HG03439 (cell line): ENCODE results near the gene FBXO47.
A peak's percentile ranks its signal among the peaks of the same experiment; 100 is the strongest.

Source experiments
- ATAC-seq: cut with Tn5 transposase; IDR thresholded peaks from one replicate; pipeline ENCODE4 v1.9.1; 2021; ENCODE audit warnings: mild to moderate bottlenecking, moderate library complexity; ENCODE audit not compliant: unreplicated experiment

FBXO47 gene

DNA sequence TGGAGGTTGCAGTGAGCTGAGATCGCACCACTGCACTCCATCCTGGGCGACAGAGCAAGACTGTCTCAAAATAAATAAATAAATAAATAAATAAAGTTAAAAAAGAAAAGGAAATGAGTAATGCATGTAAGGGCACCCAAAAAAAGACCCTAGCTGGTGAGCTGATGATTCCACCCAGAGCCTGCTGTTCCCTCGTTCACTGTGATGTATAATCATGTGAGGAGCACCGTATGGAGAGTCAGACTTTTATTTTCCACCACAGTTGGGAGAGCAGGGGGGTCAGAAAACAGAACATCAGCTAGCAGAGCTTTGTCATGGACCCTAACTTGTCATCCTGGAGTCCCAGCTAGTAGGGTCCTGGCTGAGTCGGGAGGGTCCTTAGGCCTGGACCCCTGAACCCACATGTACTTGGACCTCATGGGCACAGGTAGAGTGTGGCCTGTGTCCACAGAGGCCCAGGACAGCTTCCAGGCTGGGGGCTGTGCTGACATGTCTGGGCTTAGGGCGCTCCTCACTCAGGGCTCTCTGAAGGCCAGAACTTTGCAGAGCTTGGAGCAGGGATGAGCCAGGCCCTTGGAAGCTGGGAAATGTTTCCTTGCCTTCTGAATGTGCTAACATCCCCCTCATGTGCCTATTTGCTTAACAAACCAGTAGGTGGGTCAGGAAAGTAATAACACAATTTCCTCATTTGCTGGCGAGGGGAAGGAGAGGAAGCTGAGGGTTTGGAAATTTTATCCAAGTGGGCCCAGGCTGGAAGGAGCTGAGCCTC, 60.6 kb downstream of the FBXO47 start:
- ATAC-seq: no peak

- ATAC-seq: no peak
Measured at GRCh38 chr17:38905375-38905774, 61.8 kb downstream of the FBXO47 start.

DNA sequence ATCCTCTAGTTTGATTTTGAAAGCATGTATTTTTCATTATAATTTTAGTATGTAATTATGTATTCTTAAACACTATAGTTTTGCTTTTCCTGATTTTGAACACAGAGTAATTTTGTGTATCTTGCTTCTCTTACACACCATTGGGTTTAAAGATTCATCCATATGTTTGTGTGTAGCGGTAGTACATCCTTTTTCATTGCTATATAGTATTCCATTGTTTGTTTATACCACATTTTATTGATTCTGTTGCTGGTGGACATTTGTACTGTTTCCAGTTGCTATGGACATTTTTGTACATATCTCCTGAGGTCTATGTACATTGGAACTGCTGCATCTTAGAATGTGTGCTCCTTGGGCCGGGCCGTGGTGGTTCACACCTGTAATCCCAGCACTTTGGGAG, 62.3 kb downstream of the FBXO47 start:
- ATAC-seq: no peak

DNA sequence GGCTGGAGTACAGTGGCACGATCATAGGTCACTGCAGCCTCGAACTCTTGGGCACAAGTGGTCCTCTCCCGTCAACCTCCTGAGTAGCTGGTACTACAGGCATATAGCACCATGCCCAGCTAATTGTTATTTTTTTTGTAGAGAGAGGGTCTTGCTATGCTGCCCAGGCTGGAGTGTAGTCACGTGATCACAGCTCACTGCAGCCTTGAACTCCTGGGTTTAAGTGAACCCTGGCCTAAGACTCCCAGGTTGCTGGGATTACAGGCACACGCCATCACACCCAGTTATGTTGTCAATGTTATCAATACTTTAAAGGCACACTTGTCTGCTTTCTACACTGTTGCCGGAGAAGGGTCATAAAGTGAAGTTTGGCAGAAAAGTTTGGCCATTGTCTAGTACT, 63.8 kb downstream of the FBXO47 start:
- no peak for ATAC-seq

GRCh38 chr17:38900978-38901656, 66.1 kb downstream of the FBXO47 start:
- no peak for ATAC-seq

- no peak for ATAC-seq
Measured at GRCh38 chr17:38899421-38899820, 67.8 kb downstream of the FBXO47 start.

DNA sequence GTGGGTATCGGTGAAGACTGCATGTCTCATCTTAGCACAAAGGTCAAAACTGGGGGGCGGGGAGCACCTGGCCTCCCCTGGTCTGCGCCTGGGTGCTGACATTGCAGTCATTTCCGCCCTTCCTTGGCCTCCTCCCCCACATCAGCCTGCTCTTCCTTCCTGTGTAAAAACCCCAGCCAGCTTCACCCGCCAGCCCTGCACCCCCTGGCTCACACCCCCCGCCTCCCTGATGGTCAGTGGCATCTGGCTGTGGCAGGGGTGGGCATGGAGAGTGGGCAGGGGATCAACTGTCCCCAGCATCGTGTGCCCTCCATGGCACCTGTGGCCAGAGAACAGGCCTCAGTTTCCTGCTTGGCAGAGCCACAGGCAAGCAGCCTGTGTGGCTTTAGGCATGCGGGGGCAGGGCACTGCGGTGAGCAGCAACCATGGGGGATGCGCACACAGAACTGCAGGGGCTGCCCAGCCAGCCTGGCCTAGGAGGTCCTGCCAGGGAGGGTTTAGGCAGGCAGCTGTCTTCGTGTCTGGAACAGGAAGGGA, 68.3 kb downstream of the FBXO47 start:
- ATAC-seq: peak; percentile 61

DNA sequence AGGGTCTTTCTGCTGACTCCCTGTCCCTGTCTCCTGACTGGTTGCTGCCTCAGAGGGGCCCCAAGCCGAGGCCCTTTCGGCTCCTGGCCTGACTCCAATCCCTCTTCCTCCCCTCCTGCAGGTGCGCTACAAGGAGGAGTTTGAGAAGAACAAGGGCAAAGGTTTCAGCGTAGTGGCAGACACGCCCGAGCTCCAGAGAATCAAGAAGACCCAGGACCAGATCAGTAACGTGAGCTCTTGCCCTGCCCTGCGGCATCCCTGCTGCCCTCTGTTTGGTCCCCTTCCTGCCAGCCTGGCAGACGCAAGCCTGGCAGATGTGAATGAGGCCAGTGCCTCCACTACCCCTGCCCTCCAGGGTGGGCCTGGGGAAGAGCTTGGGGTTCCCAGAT, 68.9 kb downstream of the FBXO47 start:
- ATAC-seq: peak; percentile 27

DNA sequence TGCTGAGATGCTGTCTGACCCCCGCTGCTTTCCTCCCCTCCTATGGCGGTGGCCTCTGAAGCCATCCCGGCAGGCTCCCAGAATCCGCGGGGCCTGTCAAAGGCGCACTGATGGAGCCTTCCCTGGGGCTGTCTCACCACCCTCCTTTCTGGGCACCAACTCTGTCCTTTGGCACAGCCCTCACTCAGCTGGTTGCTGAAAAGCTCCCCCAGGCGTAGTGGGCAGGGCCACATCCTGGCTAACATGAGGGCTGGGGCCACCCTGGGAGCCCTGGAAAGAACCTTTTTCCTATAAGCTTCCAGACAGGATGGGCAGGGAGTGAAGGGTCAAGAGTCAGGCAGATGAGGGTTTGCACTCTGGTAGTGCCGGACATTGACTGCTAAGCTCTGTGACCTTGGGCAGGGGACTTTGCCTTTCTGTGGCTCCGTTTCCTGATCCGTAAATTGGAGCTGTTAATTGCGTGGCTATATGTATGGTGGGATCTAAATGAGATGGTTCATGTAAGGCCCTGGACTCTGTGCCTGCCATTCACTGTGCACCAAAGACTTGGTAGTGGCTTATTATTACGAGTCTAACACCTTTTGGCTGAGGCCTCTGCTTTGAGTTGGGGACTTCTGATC, 69.4 kb downstream of the FBXO47 start:
- ATAC-seq: no peak

DNA sequence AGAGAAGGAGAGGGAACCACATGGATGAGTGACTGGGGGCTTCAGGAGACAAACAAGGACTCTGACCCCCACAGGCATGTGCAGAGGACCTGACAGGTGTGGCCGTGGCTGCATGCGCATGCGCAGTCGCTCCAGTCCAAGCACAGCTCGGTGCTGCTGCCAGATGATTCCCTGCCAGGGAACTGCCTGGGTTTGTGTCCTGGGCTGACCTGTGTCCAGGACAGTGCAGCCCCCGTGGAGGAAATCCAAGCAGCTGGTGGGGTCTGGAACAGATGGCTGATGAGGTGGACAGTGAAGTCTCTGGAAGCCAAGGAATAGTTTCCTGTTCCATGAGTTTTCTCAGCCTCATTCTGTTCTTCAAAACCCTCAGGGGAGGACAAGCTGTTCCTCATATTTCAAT, 70.0 kb downstream of the FBXO47 start:
- ATAC-seq: no peak

DNA sequence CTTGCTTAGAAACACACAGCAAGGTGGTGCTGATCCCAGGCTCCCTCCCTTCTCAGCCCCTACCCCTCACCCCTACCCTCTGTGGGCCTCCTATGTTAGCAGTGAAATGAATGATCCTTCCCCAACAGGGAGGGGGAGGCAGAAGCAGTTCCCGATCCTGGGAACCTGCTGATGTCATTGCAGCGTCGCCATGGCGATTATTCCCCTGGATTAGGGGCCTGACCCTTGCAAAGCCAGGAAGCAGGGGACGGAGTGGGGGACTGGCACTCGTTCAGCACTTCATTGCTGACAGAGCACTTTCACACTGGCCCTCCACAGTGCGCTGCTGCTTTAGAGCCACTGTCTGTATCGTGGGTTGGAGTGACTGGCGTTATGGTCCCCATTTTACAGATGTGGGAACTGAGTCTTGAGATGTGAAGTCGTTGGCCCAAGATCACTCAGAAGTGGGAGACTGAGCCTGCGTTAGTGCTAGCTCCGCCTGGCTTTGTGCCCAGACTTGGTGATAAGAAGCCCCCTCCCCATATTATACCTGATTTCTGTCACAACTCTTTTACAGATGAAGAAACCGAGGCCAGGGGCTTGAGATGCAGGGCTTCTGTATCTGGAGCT, 70.8 kb downstream of the FBXO47 start:
- ATAC-seq: no peak

GRCh38 chr17:38894276-38894675, 72.9 kb downstream of the FBXO47 start:
- no peak for ATAC-seq

GRCh38 chr17:38893607-38894006, 73.6 kb downstream of the FBXO47 start:
- ATAC-seq: no peak

- no peak for ATAC-seq
Measured at GRCh38 chr17:38893113-38893512, 74.1 kb downstream of the FBXO47 start.

DNA sequence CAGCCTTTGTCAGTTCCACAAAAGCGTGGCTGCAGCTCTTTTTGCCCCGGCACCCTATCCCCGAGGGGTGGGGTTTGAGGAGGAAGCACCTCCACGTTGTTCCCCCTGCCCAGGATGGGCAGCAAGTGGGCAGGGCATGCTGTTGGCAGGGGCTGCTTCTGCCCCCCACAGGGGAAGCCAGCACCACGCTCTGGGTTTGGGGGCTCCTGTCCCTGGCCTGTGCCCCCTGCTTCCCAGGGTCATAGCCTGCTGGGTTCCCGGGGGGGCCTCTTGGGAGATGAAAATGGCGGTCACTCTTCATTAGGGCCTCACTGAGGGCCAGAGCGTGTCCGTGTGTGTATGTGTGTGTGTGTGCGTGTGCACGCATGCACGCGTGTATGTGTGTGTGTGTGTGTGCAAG, 74.6 kb downstream of the FBXO47 start:
- ATAC-seq: no peak

GRCh38 chr17:38892083-38892482, 75.1 kb downstream of the FBXO47 start:
- no peak for ATAC-seq

GRCh38 chr17:38891441-38891840, 75.8 kb downstream of the FBXO47 start:
- ATAC-seq: no peak

DNA sequence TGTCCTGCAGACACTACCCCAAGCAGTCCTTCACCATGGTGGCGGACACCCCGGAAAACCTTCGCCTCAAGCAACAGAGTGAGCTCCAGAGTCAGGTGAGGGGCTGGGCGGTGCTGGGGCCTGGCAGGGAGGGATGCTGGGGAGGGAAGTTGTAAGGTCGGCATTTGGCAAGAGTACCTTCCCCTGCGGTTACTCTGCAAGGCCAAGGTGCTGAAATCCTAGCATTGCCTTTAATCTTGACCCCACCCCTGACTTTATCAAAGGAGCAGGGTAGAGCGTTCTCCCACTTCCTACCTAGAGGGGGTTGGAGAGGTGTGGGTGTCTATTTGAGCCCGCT, 76.8 kb downstream of the FBXO47 start:
- no peak for ATAC-seq

GRCh38 chr17:38889745-38890409, 77.3 kb downstream of the FBXO47 start:
- ATAC-seq: no peak

DNA sequence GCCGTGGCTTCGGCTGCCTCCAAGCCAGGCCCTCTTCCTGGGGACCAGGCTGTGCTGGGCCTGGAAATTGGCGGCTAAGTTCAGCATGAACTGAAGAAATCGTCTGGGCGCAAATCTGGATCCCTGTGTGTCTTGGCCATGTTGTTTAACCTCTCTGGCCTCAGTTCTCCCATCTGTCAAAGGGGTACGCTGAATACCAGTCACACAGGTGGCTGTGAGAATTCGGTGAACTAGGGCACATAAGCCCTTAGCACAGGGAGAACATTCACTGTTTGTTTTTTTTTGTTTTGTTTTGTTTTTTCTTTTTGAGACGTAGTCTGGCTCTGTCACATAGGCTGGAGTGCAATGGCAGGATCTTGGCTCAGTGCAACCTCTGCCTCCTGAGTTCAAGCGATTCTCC, 78.4 kb downstream of the FBXO47 start:
- no peak for ATAC-seq

DNA sequence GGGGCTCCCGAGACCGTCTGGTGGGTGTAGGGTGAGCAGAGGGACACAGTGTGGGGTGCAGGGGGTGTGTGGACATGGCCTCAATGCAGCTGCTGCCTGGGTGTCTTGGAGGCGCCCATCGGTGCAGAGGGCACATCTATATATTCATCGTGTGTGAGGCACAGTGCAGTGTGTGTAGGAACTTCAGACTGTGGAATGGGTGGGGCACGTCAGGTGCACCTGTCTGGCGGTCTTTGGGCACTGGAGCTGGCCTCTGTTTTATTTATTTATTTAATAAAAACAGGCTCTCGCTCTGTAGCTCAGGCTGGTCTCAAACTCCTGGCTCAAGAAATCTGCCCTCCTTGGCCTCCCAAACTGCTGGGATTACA, 80.6 kb downstream of the FBXO47 start:
- ATAC-seq: no peak
